ENCODE data around the gene SRSF3. TPM values are rescaled to one million over a fixed set of nuclear protein-coding genes. Genes with fewer than 3 reads are reported as not detected.

SRSF3 gene
- total and polyA plus RNA-seq, 7 donors = 101 to 292 (median 144) TPM

DNA sequence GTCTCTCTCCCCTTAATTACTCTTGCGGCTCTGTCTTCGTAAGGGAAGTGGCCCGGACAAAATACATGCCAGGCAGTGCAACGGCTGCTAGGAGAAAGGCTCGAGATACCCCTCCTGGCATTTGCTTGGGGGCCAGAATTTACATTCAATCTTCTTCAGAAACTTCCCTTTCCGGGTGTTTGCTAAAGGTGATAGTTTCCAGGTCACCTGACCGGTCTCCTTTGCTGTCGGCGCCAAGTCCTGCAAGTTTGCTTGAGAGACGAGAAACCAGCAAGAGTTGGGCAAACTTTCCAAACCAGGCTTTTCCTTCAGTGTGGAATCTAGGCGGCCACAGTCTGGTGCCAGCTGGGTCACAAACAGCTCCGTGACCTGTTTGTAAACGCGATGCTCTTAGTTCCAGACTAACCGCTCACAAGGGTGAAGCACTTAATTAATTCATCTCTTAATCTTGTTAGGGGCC lies 563 bp upstream of the SRSF3 start:
- intact Hi-C loops (cut with DNase I) = loop anchor here (1.0 to 2.0 kb wide), 2 partner anchors 46 to 151 kb away; partner anchors contain the start of genes KCTD20, PXT1 and STK38

DNA sequence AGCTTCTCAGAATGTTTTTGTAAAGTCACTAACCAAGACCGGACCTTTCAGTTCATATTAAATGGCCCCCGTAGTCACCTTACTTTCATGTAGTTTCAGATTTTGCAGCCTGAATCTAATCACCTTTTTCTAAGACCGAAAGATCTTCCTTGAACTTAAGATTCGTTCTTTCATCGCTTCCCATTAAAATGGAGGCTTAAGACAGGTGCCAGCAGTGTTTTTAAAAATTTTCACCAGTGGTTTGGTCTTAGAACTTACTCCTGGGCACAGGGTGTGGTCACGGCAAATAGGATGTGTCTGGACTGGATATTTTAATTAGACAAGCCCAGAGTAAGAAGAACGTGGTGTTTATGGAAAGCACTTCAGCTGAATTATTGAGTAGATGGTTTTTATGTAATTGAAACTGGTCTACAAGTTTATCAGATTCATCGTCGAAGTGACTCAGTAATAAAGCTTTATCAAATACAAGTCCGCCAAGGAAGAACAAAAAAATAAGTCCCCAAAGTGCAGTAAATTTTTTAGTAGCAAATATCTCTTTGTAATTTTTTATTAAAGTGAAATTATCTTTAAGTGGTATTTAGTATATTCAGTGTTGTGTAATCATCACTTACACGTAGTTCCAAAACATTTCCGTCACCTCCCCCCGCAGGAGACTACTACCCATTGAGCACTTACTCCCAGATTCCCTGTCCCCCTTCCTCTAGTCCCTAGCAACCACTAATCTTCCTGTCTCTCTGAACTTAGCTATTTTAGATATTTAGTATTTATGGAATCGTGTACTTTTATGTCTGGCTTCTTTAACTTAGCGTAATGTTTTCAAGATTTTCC lies 868 bp downstream of the SRSF3 start:
- Histone ChIP-seq H3K27me3 (no peaks in the 10 kb centered on the region), H3K4me3 (peak overlapping the region; percentile 71 to 85 (median 81)), H3K36me3 (peaks cover 9 to 35% (median 33%) of the 10 kb centered on the region in 4 donors), H3K4me1 (peaks cover 0 to 47% (median 42%) of the 10 kb centered on the region in 4 donors), H3K9me3 (no peaks in the 10 kb centered on the region), H3K27ac (peak overlapping the region; percentile 92 to 98 (median 96))
- DNase-seq = peak; percentile 84
- 0% methylated on average over 15 of the region's 15 CpGs for WGBS, 2 donors
- TF ChIP-seq, protein P1, sequence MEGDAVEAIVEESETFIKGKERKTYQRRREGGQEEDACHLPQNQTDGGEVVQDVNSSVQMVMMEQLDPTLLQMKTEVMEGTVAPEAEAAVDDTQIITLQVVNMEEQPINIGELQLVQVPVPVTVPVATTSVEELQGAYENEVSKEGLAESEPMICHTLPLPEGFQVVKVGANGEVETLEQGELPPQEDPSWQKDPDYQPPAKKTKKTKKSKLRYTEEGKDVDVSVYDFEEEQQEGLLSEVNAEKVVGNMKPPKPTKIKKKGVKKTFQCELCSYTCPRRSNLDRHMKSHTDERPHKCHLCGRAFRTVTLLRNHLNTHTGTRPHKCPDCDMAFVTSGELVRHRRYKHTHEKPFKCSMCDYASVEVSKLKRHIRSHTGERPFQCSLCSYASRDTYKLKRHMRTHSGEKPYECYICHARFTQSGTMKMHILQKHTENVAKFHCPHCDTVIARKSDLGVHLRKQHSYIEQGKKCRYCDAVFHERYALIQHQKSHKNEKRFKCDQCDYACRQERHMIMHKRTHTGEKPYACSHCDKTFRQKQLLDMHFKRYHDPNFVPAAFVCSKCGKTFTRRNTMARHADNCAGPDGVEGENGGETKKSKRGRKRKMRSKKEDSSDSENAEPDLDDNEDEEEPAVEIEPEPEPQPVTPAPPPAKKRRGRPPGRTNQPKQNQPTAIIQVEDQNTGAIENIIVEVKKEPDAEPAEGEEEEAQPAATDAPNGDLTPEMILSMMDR (IDR thresholded peaks at IDR 0.05) = no peak
- peak in 2 of 4 donors; percentile 32 to 39 for TF ChIP-seq POLR2AphosphoS5 (IDR thresholded peaks at IDR 0.05)
- intact Hi-C loops (cut with DNase I) = loop anchor here (1.0 to 5.0 kb wide), 3 partner anchors 48 to 863 kb away; partner anchors contain the start of genes KCTD20, PXT1 and STK38

More for the DNA sequence above, 563 bp upstream of the SRSF3 start:
- Histone ChIP-seq H3K4me3 (peak overlapping the region; percentile 71 to 85 (median 81)), H3K27me3 (no peaks in the 10 kb centered on the region), H3K4me1 (peaks cover 0 to 33% (median 28%) of the 10 kb centered on the region in 4 donors), H3K27ac (peak overlapping the region; percentile 92 to 98 (median 96)), H3K9me3 (no peaks in the 10 kb centered on the region), H3K36me3 (peaks cover 6 to 21% (median 20%) of the 10 kb centered on the region in 4 donors)
- peak; percentile 85 for DNase-seq
- 1 to 6% methylated on average over 15 of the region's 15 CpGs for WGBS, 2 donors
- TF ChIP-seq POLR2AphosphoS5 (IDR thresholded peaks at IDR 0.05) (no peak), EP300 (IDR thresholded peaks at IDR 0.05) (no peak), POLR2A (IDR thresholded peaks at IDR 0.05) (no peak)
- TF ChIP-seq, protein P1 (IDR thresholded peaks at IDR 0.05) = no peak

DNA sequence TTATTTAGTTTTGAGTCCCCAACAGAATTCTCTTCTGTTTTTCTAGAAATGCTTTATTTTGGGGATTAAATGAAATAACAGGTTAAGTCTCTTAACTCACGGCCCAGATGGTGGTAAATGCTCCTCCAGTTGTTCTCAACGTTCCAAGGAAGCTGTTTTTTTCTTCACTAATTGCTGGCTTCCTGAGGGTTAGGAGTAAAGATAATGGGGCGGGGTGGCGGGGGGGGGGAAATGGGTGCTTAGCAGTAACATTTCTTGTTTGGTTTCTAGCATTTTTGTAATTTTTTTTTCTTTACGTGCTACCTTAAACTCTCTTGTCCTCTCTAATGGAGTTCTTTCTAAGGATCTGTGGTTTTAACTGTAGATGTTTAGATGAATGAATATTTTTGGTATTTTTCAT lies 2.2 kb downstream of the SRSF3 start:
- H3K9me3 ChIP-seq = no peaks in the 10 kb centered on the region
- H3K27ac ChIP-seq = peak overlapping the region; percentile 92 to 98 (median 96)
- no peaks in the 10 kb centered on the region for H3K27me3 ChIP-seq
- H3K4me1 ChIP-seq = peaks cover 0 to 60% (median 55%) of the 10 kb centered on the region in 4 donors
- 0 to 3% methylated on average over 5 of the region's 5 CpGs for WGBS, 2 donors
- H3K4me3 ChIP-seq = peak overlapping the region; percentile 71 to 85 (median 81)
- intact Hi-C loops (cut with DNase I) = loop anchor here (5.0 kb wide), 1 partner anchor 864 kb away; no protein-coding TSS in a partner anchor
- DNase-seq = peak; percentile 4
- peaks cover 15 to 48% (median 43%) of the 10 kb centered on the region in 4 donors for H3K36me3 ChIP-seq
- TF ChIP-seq POLR2A (IDR thresholded peaks at IDR 0.05) (no peak), POLR2AphosphoS5 (IDR thresholded peaks at IDR 0.05) (peak in 1 of 4 donors; percentile 7), EP300 (IDR thresholded peaks at IDR 0.05) (no peak)
- TF ChIP-seq, protein P1 (IDR thresholded peaks at IDR 0.05) = no peak

DNA sequence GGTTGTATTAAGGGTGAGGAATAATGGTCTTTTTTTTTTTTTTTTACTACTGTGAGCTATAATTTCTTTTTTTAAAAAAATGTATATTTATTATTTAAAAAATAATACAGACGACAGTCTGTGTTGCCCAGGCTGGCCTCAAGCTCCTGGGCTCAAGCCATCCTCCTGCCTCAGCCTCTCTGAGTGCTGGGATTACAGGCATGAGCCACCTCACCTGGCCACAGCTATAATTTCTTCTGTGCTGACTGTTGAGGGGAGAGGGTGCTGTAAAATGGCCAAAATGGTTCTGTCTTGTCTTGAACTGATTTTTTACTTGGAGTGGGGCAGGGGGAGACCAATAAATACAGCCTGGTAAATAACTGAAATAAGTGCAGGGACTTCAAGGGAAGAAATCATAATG lies 3.6 kb downstream of the SRSF3 start:
- H3K4me3 ChIP-seq = peak overlapping the region; percentile 71 to 85 (median 81)
- peak overlapping the region; percentile 47 to 97 (median 94) for H3K27ac ChIP-seq
- intact Hi-C loops (cut with DNase I) = loop anchor here (5.0 kb wide), 1 partner anchor 865 kb away; no protein-coding TSS in a partner anchor
- no peaks in the 10 kb centered on the region for H3K27me3 ChIP-seq
- no peaks in the 10 kb centered on the region for H3K9me3 ChIP-seq
- H3K36me3 ChIP-seq = peaks cover 27 to 63% (median 53%) of the 10 kb centered on the region in 4 donors
- DNase-seq = peak; percentile 32
- H3K4me1 ChIP-seq = peaks cover 0 to 74% (median 67%) of the 10 kb centered on the region in 4 donors
- WGBS, 2 donors = 2 to 26% methylated on average over 1 of the region's 1 CpG
- no peak for TF ChIP-seq POLR2A (IDR thresholded peaks at IDR 0.05)
- no peak for TF ChIP-seq EP300 (IDR thresholded peaks at IDR 0.05)
- TF ChIP-seq, protein P1 (IDR thresholded peaks at IDR 0.05) = no peak
- no peak for TF ChIP-seq POLR2AphosphoS5 (IDR thresholded peaks at IDR 0.05)

Data from sigmoid colon (tissue), 7 donors.